Activated CD4-positive, alpha-beta T cell treated with anti-CD3 and anti-CD28 coated beads for 24 hours (primary cell): ENCODE data around the gene ZBTB34.

Experiments
- DNase-seq, 2 donors: peaks; one replicate each; pipeline ENCODE4 v3.0.0-alpha.2; 2020; ENCODE audit warnings: low read depth in 2 of 2

The ZBTB34 gene

GRCh38 chr9:126919193-126919592, 58.8 kb downstream of the ZBTB34 start:
- no peak for DNase-seq

DNA sequence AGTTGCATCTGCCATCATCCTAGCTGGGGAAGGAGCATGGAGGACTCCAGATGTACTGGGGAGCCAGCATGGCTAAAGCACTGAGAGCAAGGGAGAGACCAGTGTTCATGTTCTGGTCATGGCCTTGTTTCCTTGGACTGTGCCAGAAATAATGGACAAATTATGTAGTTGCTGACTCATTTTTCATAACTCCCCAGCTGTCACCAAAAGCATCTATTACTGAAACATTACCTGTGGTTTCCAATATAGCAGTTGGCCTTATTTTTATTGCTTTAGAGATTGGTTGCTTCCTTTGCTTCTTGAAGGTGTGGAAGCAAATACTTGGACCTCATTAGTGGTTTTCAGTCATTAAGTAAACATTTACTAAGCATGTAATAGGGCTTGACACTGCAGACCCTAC, 65.4 kb downstream of the ZBTB34 start:
- DNase-seq: no peak

GRCh38 chr9:126926364-126926763, 65.9 kb downstream of the ZBTB34 start:
- DNase-seq: no peak

- DNase-seq: no peak
Measured at GRCh38 chr9:126927419-126927818, 67.0 kb downstream of the ZBTB34 start.

GRCh38 chr9:126932871-126933321, 72.5 kb downstream of the ZBTB34 start:
- DNase-seq: no peak

DNA sequence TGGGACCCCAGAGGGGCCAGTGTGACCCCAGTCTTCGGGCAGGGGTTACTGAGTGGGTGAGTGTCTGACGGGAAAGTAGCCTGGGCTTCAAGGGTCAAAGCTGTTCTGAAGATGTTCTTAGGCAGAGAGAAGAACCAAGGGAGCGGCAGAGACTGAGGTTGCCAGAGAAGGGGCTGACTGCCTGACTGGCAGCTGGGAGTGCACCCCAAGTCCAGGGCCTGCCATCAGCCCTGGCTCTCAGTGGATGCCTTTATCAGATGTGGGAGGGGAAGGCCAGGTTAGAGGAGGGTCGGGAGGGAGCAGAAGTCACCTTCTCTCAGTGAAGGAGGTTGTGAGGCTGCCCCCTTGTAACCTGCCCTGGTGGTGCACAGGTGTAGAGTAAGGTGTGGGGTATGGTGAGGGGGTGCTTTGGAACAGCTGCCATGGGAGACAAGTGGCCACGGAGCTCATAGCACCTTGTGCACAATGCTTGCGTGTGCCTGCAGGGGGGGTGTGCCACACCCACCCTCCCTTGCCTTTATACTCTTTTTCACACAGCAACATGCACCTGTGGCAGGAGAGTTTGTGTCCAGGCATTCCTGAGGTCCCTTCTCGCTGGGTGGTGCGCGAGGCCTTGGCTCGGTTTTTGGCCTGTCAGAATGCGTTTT, 73.0 kb downstream of the ZBTB34 start:
- DNase-seq: no peak

DNA sequence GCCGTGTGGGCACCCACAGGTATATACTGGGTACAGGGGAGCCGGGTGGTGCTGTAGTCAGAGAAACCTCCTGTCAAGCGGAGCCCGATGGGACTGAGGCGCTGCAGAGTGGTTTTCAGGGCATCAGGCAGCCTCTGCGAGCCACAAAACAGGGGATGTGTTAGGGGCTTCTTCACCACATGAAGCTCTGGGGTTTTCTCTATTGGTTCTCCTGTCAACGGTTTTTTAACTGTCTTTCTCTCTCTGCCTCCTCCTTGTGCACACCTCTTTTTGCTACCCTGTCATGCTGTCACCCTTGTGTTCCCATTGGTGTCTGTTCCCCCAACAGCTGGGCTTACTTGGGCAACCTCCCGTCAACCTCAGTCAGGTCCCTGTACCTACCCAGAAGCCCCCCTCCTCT, 74.0 kb downstream of the ZBTB34 start:
- no peak for DNase-seq
